ENCODE data around the gene CAMTA1.

Gene CAMTA1

GRCh38 chr1:7633506-7634245 lies 848.4 kb downstream of the CAMTA1 start:
- TF ChIP-seq CTCF (IDR thresholded peaks at IDR 0.05; ENCODE audit: insufficient read depth, low read depth, low read length, missing control alignments): no peak
- no peak overlapping the region for H3K4me3 ChIP-seq (ENCODE audit: low read depth, low read length)
- no peak for DNase-seq (ENCODE audit: low read depth)

- TF ChIP-seq CTCF (IDR thresholded peaks at IDR 0.05; ENCODE audit: insufficient read depth, low read depth, low read length, missing control alignments): no peak
- H3K4me3 ChIP-seq (ENCODE audit: low read depth, low read length): no peak overlapping the region
- DNase-seq (ENCODE audit: low read depth): no peak
These were observed 849.4 kb downstream of the CAMTA1 start for GRCh38 chr1:7634546-7635240.

DNA sequence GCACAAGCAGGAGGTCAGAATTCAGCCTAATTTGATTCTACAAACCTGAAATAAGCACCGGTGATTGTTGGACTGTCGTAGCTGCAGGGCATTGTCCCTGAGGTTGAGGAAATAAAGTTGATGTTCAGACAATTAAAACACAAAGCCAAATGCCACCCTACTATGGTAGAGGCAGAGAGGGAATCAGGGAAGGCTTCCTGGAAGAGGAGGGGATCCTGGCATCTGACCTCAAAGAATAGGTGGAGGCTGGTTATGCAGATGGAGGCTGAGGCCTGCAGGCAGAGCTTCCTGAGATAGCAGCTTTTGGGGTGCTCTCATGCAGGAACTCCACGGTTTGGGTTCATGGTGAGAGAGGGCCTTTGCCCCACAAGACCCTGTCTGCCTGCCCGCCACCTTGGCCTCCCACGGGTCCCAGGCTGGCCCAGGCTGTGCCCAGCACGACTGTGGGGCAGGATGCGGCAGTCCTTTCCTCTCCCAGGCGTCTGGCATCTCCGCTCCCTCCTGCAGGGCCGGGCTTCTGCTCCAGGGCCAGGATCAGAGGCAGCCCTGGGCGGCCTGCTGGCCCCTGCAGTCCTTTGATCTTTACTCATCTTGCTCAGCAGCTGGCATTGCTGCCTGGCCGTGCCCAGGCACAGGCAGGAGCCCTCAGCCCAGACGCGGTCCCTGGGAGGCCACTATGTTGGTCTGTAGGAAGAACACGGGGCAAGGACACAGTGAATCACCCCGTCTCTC lies 851.7 kb downstream of the CAMTA1 start:
- no peak for TF ChIP-seq CTCF (IDR thresholded peaks at IDR 0.05; ENCODE audit: insufficient read depth, low read depth, low read length, missing control alignments)
- DNase-seq (ENCODE audit: low read depth): no peak
- H3K4me3 ChIP-seq (ENCODE audit: low read depth, low read length): no peak overlapping the region

DNA sequence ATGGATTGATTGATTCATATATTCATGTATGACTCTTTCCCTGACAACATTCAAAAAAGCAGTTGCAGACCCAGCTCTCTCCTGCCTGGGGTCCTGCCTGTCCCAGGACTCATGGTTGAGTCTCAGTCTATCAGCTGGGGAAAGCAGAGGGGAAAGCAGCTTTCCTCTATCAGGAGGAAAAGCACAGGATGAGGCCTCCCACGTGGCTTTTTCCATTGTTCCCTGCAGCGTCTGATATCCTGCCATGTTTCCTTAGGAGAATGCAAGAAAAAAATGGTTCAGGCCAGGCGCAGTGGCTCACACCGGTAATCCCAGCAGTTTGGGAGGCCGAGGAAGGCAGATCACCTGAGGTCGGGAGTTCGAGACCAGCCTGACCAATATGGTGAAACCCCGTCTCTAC lies 852.8 kb downstream of the CAMTA1 start:
- TF ChIP-seq CTCF (IDR thresholded peaks at IDR 0.05; ENCODE audit: insufficient read depth, low read depth, low read length, missing control alignments): no peak
- DNase-seq (ENCODE audit: low read depth): no peak
- H3K4me3 ChIP-seq (ENCODE audit: low read depth, low read length): no peak overlapping the region

DNA sequence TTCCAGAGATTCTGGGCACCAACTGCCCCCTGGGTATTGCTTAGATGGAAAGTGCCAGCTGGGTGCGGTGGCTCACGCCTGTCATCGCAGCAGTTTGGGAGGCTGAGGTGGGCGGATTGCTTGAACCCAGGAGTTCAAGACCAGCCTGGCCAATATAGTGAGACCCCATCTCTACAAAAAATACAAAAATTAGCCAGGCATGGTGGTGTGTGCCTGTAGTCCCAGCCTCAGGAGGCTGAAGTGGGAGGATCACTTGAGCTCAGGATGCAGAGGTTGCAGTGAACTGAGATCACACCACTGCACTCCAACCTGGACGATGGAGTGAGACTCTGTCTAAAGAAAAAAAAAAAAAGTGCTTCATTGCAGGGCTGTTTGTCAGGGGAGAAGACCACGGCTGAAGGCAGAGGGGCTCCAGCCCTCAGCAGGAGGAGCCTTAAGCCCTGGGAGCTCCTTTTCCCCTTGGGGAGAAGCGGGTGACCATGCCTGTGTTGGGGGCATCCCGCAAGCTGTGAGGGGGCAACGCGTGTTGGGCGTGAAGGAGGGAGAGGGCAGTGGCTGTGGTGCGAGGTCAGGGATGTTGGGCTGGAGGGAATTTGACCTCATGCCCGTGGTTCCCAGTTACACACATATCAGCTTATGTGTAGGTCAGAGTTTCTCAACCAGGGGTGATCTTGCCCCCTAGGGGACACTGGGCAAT lies 854.3 kb downstream of the CAMTA1 start:
- no peak for DNase-seq (ENCODE audit: low read depth)
- TF ChIP-seq CTCF (IDR thresholded peaks at IDR 0.05; ENCODE audit: insufficient read depth, low read depth, low read length, missing control alignments): no peak

DNA sequence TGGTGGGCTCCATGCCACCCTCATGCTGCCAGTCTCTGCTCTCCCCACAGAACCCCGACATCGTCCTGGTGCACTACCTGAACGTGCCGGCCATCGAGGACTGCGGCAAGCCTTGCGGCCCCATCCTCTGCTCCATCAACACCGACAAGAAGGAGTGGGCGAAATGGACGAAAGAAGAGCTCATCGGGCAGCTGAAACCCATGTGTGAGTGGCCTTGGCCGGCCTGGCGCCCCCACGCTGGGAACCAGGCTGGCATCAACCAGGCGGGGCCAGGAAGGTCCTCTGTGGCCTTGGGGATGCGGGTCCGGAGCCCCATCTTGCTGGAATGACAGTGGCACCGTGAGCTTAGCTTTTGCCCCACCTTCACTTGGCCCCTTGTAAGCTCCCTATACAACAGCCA lies 855.1 kb downstream of the CAMTA1 start:
- TF ChIP-seq CTCF (IDR thresholded peaks at IDR 0.05; ENCODE audit: insufficient read depth, low read depth, low read length, missing control alignments): no peak
- H3K4me3 ChIP-seq (ENCODE audit: low read depth, low read length): no peak overlapping the region
- DNase-seq (ENCODE audit: low read depth): no peak

More for the DNA sequence above, 854.3 kb downstream of the CAMTA1 start:
- no peak overlapping the region for H3K4me3 ChIP-seq (ENCODE audit: low read depth, low read length)

Data from GM12865 (cell line).